Natural killer cell (primary cell): ENCODE measurements around the gene WIPF3. TPM values are rescaled to one million over a fixed set of nuclear protein-coding genes. Genes with fewer than 3 reads are reported as not detected.

Experiments
- ATAC-seq, 3 donors: fragments of 150-1000 bp in 2 of 3; fragments of 200-7000 bp in 1 of 3; cut with Tn5 transposase; 1 replicate in 1 of 3; 2 replicates in 2 of 3; pipeline ENCODE4 v1.10.0; 2021; ENCODE audit warnings: mild to moderate bottlenecking in 2 of 3, moderate library complexity in 2 of 3
- DNase-seq, 2 donors: peaks; one replicate each; pipeline versions ENCODE4 v3.0.0 to v3.0.0-alpha.2; 2013 to 2021; ENCODE audit warnings: mixed read lengths in 1 of 2
- H3K27ac ChIP-seq: one replicate; pipeline ENCODE4 v1.5.1; 2013; ENCODE audit warnings: mild to moderate bottlenecking, low read length
- H3K27me3 ChIP-seq: one replicate; pipeline ENCODE4 v1.6.1; 2013; ENCODE audit warnings: low read length; ENCODE audit not compliant: control insufficient read depth, insufficient read depth
- H3K36me3 ChIP-seq: one replicate; pipeline ENCODE4 v1.6.1; 2013; ENCODE audit warnings: low read length; ENCODE audit not compliant: control insufficient read depth, insufficient read depth
- H3K4me1 ChIP-seq: one replicate; pipeline ENCODE4 v1.6.1; 2013; ENCODE audit warnings: low read length; ENCODE audit not compliant: control insufficient read depth, insufficient read depth
- H3K4me3 ChIP-seq: one replicate; pipeline ENCODE4 v1.5.1; 2013; ENCODE audit warnings: low read length
- H3K9me3 ChIP-seq: one replicate; pipeline ENCODE4 v1.6.1; 2013; ENCODE audit warnings: low read length; ENCODE audit not compliant: control insufficient read depth, insufficient read depth
- H3K27ac Mint-ChIP-seq, 2 donors: one replicate each; pipeline ENCODE4 v1.8.0; 2022; ENCODE audit warnings: mild to moderate bottlenecking in 2 of 2, mixed read lengths in 2 of 2, moderate library complexity in 1 of 2
- H3K27me3 Mint-ChIP-seq, 2 donors: one replicate each; pipeline ENCODE4 v1.8.0; 2022; ENCODE audit warnings: low read depth in 2 of 2, mixed read lengths in 2 of 2
- H3K36me3 Mint-ChIP-seq: one replicate; pipeline ENCODE4 v1.8.0; 2022; ENCODE audit warnings: mixed read lengths
- H3K4me1 Mint-ChIP-seq, 2 donors: one replicate each; pipeline ENCODE4 v1.8.0; 2022; ENCODE audit warnings: mixed read lengths in 2 of 2
- H3K4me3 Mint-ChIP-seq: one replicate; pipeline ENCODE4 v1.8.0; 2022; ENCODE audit warnings: mild to moderate bottlenecking, moderate library complexity, mixed read lengths
- H3K9me3 Mint-ChIP-seq, 2 donors: one replicate each; pipeline ENCODE4 v1.8.0; 2022; ENCODE audit warnings: mixed read lengths in 2 of 2
- CTCF ChIP-seq: fragments of 200-600 bp; IDR thresholded peaks from one replicate; pipeline ENCODE4 v1.8.0; 2022; ENCODE audit warnings: antibody characterized with exemption
- WGBS: methylation state at CpG from one replicate; pipeline ENCODE4 v1.1.7; 2013; ENCODE audit warnings: missing lambda C conversion rate; ENCODE audit not compliant: insufficient coverage; 5-methylcytosine and 5-hydroxymethylcytosine counted together
- intact Hi-C: fragments of 100-400 bp; cut with micrococcal nuclease; formaldehyde crosslinking; loops from one replicate; pipeline ENCODE4 v1.14.2; 2022
- total RNA-seq, 4 donors: library from RNA; stranded (reverse); fragments of 120-200 nt in 1 of 4; gene quantifications; one replicate each; pipeline versions ENCODE4 v1.2.3 to v1.2.4, GENCODE V29; 2013 to 2022

WIPF3 gene
- total RNA-seq, 3 donors from 2014 or later (not counting 1 experiment from before 2014, with no cell fraction given): not detected

GRCh38 chr7:29955075-29955792 lies 148.9 kb downstream of the WIPF3 start:
- Mint-ChIP-seq H3K27ac (peak overlapping the region; percentile 47 to 61), H3K9me3 (no peaks in the 10 kb centered on the region), H3K4me3 (peak overlapping the region; percentile 57), H3K4me1 (peaks cover 50 to 58% of the 10 kb centered on the region in 2 donors), H3K36me3 (no peaks in the 10 kb centered on the region), H3K27me3 (no peaks in the 10 kb centered on the region)
- intact Hi-C loops: loop anchor here (10.0 kb wide), 1 partner anchor 110 kb away; no protein-coding TSS in a partner anchor
- WGBS: 92% methylated on average over 7 of the region's 7 CpGs
- Histone ChIP-seq H3K4me1 (peaks cover 16% of the 10 kb centered on the region), H3K4me3 (no peak overlapping the region), H3K36me3 (peaks cover 2% of the 10 kb centered on the region), H3K9me3 (no peaks in the 10 kb centered on the region), H3K27ac (no peak overlapping the region), H3K27me3 (no peaks in the 10 kb centered on the region)
- TF ChIP-seq CTCF: no peak
- no peak for DNase-seq
- no peak for ATAC-seq

GRCh38 chr7:29955799-29956486 lies 149.6 kb downstream of the WIPF3 start:
- Mint-ChIP-seq H3K4me1 (peaks cover 50 to 58% of the 10 kb centered on the region in 2 donors), H3K4me3 (peak overlapping the region; percentile 57), H3K27me3 (no peaks in the 10 kb centered on the region), H3K9me3 (no peaks in the 10 kb centered on the region), H3K27ac (peak overlapping the region; percentile 47 to 61), H3K36me3 (no peaks in the 10 kb centered on the region)
- Histone ChIP-seq H3K4me1 (peaks cover 16% of the 10 kb centered on the region), H3K36me3 (peaks cover 2% of the 10 kb centered on the region), H3K27me3 (no peaks in the 10 kb centered on the region), H3K9me3 (no peaks in the 10 kb centered on the region), H3K27ac (no peak overlapping the region), H3K4me3 (no peak overlapping the region)
- DNase-seq (peak in 1 of 2 donors; percentile 14), ATAC-seq (peak; percentile 72 to 85 (median 84))
- 3% methylated on average over 8 of the region's 8 CpGs for WGBS
- intact Hi-C loops: loop anchor here (10.0 kb wide), 1 partner anchor 109 kb away; no protein-coding TSS in a partner anchor
- no peak for TF ChIP-seq CTCF

- Histone ChIP-seq H3K36me3 (no peaks in the 10 kb centered on the region), H3K27ac (no peak overlapping the region), H3K9me3 (no peaks in the 10 kb centered on the region), H3K4me3 (no peak overlapping the region), H3K27me3 (no peaks in the 10 kb centered on the region), H3K4me1 (peaks cover 16% of the 10 kb centered on the region)
- 10% methylated on average over 3 of the region's 3 CpGs for WGBS
- intact Hi-C loops: loop anchor here (10.0 kb wide), 1 partner anchor 108 kb away; no protein-coding TSS in a partner anchor
- Mint-ChIP-seq H3K9me3 (no peaks in the 10 kb centered on the region), H3K36me3 (no peaks in the 10 kb centered on the region), H3K27ac (peak overlapping the region; percentile 47 to 61), H3K4me1 (peaks cover 46 to 55% of the 10 kb centered on the region in 2 donors), H3K4me3 (peak overlapping the region; percentile 57), H3K27me3 (no peaks in the 10 kb centered on the region)
- no peak for DNase-seq
- no peak for TF ChIP-seq CTCF
- ATAC-seq: no peak
Observed at GRCh38 chr7:29956487-29956836, 150.2 kb downstream of the WIPF3 start.
